ENCODE measurements around the gene HPSE.

- TF ChIP-seq, protein P1, sequence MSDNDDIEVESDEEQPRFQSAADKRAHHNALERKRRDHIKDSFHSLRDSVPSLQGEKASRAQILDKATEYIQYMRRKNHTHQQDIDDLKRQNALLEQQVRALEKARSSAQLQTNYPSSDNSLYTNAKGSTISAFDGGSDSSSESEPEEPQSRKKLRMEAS (IDR thresholded peaks at IDR 0.05; ENCODE audit: insufficient read depth, insufficient read length), result no peak
- TF ChIP-seq POLR2AphosphoS5 (IDR thresholded peaks at IDR 0.05; ENCODE audit: insufficient read depth, low read depth, low read length) (no peak), GATA2 (IDR thresholded peaks at IDR 0.05; ENCODE audit: insufficient read depth, insufficient read length, low read depth, low read length) (no peak), EZH2 (IDR thresholded peaks at IDR 0.05; ENCODE audit: borderline replicate concordance, low read depth, low read length, severe bottlenecking) (no peak), POLR2A (IDR thresholded peaks at IDR 0.05; ENCODE audit: low read depth, low read length) (no peak), MYC (IDR thresholded peaks at IDR 0.05; ENCODE audit: low read depth, low read length) (no peak), JUN (IDR thresholded peaks at IDR 0.05; ENCODE audit: borderline replicate concordance, insufficient read depth, insufficient read length, low read depth) (no peak)
- TF ChIP-seq, protein P2, sequence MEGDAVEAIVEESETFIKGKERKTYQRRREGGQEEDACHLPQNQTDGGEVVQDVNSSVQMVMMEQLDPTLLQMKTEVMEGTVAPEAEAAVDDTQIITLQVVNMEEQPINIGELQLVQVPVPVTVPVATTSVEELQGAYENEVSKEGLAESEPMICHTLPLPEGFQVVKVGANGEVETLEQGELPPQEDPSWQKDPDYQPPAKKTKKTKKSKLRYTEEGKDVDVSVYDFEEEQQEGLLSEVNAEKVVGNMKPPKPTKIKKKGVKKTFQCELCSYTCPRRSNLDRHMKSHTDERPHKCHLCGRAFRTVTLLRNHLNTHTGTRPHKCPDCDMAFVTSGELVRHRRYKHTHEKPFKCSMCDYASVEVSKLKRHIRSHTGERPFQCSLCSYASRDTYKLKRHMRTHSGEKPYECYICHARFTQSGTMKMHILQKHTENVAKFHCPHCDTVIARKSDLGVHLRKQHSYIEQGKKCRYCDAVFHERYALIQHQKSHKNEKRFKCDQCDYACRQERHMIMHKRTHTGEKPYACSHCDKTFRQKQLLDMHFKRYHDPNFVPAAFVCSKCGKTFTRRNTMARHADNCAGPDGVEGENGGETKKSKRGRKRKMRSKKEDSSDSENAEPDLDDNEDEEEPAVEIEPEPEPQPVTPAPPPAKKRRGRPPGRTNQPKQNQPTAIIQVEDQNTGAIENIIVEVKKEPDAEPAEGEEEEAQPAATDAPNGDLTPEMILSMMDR (IDR thresholded peaks at IDR 0.05; ENCODE audit: extremely low read depth in 1 of 2, insufficient read depth in 1 of 2, low read depth in 1 of 2, low read length in 2 of 2), result no peak
Observed at GRCh38 chr4:83318666-83319065, 16.0 kb downstream of the HPSE start.
